GM19328 (cell line): ENCODE measurements around the gene VEGFB.

Experiments used
- ATAC-seq: cut with Tn5 transposase; IDR thresholded peaks from one replicate; pipeline ENCODE4 v1.9.1; 2021; ENCODE audit warnings: mild to moderate bottlenecking, moderate library complexity; ENCODE audit not compliant: unreplicated experiment

Gene VEGFB

GRCh38 chr11:64233913-64234586 is at the start of gene VEGFB:
Gene VEGFB, plus strand, starts transcription at chr11:64234584. Its CDS starts 250 bp downstream, at chr11:64234834.
- ATAC-seq, result no peak

GRCh38 chr11:64185175-64185692 is 49.1 kb upstream of the VEGFB start:
- peak; percentile 15 for ATAC-seq

- peak; percentile 81 for ATAC-seq
Measured at GRCh38 chr11:64185693-64186491, 48.5 kb upstream of the VEGFB start, which contains the start of gene STIP1. Gene STIP1, plus strand, starts transcription at chr11:64186171. Its CDS starts 91 bp downstream, at chr11:64186262.

DNA sequence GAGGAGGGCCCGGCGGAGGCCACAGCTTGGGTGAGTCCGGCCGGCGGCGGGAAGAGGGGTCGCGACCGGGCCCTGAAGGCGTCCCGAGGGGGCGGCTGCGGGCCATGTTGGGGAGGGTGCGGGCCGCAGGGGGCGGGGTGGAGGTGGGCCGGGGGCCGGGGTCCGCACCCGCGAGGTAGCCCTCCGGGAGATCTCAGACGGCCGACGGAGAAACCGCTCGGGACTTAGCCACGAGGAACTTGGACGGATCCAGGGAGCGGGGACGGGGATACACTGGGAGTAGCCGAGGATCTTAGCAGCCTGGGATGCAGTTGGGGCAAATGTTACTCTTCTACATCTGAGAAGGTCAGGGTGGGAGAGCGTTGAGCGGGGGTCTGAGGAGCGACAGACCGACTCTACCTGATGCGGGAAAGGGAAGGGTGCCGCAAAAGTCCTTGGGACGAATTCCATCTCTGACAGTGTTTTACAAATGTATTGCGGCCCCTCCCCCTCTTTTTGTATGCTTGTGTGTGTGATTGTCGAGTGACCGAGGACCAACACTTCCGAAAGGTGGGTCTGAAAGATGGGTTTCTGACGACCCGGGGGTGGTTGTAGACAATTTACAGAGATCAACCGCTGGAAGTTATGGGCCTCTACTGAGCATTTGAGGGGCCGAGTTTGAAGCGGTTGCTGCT is 47.8 kb upstream of the VEGFB start:
- no peak for ATAC-seq

DNA sequence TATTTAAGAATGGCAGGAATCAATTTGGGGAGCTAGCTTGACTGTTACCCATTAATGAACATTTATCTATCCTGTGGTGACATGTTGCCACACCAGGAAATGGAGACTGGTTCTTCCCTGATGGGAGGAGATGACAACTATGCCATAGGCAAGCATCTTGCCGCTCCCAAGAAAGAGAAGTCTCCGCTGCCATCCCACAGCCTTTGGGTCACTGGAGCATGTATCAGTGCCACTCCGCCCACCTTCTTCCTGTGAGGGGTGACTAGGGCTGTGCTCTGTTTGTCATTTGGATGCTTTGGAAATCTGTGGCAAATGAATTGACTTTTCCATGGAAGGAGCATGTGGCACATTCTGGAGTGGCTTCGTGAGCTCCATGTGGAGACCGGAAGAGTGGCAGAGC is 42.0 kb upstream of the VEGFB start:
- no peak for ATAC-seq

DNA sequence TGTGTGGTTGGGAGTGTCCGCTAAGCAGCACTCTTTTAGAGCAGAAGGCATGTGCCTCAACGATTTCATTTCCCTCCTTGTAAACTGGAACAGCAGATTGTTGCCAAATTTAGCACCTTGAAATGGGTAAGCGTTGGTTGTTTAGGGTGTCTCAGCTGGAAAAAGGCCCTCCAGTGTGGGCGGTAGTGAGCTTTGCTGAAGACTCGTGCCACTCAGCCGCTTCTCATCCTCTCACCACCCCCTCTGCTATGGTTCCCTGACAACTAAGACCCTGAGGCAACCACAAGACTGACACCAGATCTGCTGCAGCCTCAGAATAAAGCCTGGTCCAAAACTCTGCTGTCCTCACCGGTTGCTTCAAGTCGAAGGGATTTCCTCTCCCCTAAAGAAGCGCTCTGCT is 37.8 kb upstream of the VEGFB start:
- no peak for ATAC-seq

- no peak for ATAC-seq
Measured at GRCh38 chr11:64198511-64198910, 35.9 kb upstream of the VEGFB start.

DNA sequence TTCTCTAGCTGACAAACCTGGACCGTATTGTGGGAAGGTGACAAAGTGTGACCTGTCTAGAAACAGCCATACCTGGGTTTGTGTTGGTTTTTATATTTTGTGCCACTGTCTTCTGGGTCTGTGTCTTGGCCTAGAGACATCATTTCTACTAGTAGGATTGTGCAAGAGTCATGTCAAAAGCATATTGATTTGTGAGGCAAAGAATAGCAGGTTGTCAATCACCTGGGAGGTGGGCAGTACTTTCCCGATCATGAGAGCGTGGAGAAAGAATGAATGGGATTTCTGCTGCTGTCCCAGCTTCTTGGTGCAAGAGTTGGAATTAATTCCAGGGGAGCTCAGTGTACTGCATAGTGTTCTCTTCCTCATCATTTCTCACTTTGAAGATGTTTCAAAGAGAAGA is 32.8 kb upstream of the VEGFB start:
- no peak for ATAC-seq

GRCh38 chr11:64202992-64203391 is 31.4 kb upstream of the VEGFB start:
- ATAC-seq, result no peak

- no peak for ATAC-seq
Measured at GRCh38 chr11:64203421-64204079, 30.8 kb upstream of the VEGFB start.

GRCh38 chr11:64204080-64204440 is 30.3 kb upstream of the VEGFB start:
- no peak for ATAC-seq

DNA sequence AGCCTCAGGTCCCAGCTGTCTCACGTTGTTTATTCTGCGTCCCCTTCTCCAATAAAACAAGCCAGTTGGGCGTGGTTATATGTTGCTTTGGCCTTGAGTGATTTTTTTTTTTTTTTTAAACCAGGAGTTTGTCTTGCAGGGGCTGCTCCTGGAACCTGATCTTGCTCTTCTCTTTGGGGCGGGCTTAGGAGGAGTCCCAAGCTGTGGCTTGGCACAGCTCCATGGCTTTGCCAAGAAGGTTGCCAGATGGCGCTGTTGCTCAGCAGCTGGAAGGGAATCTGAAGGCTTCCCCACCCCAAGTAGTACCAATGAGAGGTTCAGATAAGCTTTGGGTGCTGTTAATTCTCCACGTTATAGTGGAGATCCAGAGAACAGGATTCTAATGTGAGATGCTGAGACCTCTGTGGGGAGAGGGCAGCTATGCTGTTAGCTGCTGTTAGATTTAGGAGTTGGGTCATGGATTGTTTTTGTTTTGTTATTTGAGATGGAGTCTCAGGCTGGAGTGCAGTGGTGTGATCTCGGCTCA is 29.9 kb upstream of the VEGFB start:
- ATAC-seq, result no peak

DNA sequence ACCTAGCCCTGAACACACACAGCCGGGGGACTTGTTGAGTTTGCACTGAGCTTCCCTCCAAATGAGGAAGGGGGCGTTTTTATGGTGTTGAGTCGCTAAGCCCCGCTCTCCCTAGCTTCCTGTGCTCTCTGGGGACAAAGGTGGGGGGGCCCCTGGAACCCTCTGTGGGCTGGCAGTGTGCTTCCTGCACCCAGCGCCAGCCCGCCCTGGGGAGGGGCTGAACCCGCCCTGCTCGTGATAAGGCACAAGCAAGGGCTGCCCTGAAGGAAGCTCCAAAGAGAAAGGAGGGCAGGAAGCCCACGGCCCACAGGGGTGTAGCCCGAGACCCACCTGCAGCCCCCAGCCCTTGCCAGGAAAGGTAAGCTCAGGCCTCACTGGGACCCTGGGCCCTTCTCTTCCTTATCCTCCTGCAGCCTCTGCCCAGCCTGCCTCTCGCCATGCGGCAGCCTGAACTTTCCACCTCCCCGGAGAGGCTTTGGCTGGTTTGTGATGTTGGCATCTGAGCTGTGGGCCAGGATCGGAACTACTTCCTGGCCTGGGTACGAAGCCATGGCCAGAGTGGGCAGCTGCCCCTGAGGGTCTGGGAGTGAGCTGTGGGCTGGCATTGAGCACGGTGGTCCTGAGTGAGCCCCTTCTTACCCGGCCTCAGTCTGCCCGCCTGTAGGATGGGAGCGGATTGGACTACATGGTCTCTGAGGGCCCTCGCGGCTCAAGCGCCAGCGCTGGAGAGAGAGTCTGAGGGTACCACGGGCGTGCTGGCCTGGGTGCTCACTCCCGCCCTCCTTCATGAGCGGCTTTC is 27.7 kb upstream of the VEGFB start, which contains the start of gene FERMT3:
TSS of gene FERMT3 (plus strand) at position 265 of the 799 bp plus-strand sequence. CDS start 644 bp downstream, outside the sequence.
- no peak for ATAC-seq

DNA sequence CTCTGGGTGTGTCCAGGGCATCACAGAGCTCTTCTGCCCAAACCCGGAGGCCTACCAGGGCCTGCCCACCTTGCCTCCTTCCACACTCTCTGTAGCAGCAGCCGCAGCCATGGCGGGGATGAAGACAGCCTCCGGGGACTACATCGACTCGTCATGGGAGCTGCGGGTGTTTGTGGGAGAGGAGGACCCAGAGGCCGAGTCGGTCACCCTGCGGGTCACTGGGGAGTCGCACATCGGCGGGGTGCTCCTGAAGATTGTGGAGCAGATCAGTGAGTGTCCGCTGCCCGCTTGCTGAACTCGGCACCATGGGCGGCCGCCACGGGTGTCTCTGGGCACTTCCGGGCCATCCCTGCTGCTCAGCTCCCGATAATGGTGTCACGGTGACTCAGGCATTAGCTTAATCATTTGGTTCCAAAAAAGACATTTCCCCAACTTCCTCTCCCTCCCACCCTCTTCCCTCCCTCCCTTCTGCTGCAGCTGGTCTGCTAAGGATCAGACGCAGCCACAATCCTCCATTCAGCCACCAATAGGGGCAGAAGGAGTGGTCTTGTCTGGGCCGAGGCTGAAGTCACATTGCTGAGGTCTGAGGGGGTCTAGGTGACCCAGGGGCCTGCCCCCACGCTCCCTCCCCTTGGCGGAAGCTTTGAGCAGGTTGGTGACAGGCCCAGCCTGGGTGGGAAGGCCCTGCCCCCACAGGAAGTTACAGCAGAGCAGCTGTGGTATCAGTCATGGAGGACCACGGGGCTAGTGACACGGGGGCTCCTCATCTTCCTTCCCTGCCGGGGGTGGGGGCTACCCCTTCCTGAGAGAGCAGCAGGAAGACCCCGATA is 26.9 kb upstream of the VEGFB start:
- ATAC-seq, result peak; percentile 56

GRCh38 chr11:64208086-64208795 is 26.1 kb upstream of the VEGFB start:
- no peak for ATAC-seq

DNA sequence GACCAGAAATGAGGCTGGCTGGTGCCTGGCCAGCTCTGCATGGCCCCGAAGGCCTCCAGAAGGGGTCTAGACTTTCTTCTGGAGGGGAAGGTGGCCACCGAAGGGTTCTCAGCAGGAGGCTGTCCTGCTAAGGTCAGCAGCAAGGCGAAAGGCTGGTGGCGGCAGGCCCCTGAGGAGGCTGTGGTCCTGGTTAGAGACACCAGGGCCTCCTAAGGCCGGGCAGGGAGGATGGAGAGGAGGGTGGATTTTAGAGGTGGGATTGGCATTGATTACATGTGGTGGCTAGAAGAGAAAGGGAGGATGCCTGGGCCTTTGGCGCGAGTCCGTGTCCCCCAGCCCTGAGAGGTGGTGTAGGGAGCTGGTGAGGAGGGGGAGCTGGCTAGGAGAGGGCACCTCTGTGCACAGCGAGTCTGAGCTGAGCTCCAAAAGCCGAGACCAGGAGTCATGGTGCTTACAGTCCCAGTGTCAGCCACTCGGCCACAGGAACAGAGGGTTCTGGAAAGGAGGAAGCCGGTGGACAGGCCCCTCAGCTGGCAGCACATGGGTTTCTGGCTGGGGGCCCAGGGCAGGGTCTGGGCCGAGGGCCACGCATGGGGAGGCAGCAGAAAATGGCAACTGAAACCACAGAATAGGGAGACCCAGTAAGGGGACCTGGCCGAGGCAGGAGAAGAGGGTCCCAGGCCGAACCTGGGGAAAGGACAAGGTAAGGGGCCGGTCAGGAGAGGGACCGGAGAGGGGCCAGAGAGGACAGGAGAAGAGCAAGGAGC is 25.4 kb upstream of the VEGFB start:
- no peak for ATAC-seq

DNA sequence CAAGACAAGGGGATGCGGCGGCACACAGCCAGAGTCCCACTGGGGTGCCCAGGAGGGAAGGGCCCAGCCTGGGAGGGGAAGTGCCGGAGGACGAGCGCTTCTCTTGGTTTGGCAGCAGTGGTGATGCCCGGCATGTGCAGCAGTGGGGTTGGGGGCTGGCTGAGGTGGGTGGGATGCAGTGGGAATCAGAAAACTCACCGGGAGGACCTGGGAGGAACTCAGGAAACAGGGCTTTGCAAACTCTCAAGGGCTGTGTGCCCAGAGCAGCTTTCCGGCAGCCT is 24.9 kb upstream of the VEGFB start:
- no peak for ATAC-seq
